GM23248 (cell line): Measurements from ENCODE around the gene RAD51B.

ENCODE experiments used
- EZH2 ChIP-seq: fragments of 200-600 bp; sonication (generic); IDR thresholded peaks from 2 replicates; pipeline ENCODE4 v1.6.1; 2018; ENCODE audit warnings: antibody characterized with exemption, mild to moderate bottlenecking; ENCODE audit not compliant: insufficient read depth, poor library complexity, severe bottlenecking
- EZH2phosphoT487 ChIP-seq: fragments of 200-600 bp; sonication (generic); IDR thresholded peaks from 2 replicates; pipeline ENCODE4 v1.6.1; 2018; ENCODE audit warnings: antibody characterized with exemption, moderate library complexity, mild to moderate bottlenecking, low read depth; ENCODE audit not compliant: insufficient read depth

DNA sequence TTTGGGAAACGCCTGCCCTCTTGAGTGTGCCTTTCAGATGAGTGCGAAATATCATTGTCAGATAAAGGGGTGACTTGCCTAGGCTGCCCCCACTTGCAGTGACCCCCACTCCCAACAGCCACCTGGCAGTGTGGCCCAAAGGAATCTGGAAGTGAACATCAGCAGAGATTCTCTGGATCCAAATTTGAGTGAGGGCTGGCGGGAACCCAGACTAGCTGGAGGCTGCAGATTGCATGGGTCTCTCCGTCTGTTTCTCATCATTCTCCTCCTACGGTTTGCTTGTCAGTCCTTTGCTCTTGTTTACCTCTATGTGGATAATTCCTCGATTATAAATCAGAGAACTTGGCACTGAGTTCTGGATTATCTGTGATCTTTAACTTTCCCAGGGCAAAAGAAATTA lies 692.5 kb downstream of the RAD51B start:
- TF ChIP-seq EZH2 (no peak), EZH2phosphoT487 (no peak)
